Measurements from ENCODE around the gene NR6A1.

Gene NR6A1

DNA sequence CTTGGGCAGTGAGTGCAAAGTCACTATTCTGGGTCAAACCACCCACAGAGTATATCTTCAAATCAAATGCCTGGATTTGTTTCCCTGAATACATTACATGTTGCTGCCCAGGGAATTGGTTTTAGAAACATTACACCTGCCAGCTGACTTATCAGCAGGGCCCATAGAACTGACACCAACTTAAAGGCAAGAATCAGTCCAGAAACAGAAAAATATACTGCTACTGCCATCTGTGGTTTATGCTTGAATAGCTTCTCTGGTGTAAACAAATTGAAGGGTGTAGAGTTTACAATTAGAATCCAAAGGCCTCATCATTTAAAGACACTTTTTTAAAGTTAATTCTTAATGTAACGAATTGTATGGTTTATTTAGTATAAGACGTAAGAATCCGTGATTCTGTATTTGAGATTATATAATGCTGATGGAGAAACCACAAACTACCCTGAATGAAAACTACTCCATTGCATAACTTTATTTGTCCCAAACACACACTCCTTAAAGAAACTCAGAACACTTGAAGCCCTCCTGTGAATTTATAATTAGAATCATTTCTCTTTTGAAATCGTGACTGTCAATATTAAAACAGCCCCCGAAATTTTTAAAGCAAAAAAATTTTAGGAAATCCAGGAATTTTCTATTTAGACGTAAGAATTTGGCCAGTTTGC is 6.2 kb downstream of the NR6A1 start:
- Histone ChIP-seq H3K27me3 (ENCODE audit: control insufficient read depth, insufficient read depth, low read length) (peaks cover 38% of the 10 kb centered on the region), H3K4me3 (ENCODE audit: low read depth, low read length) (peak overlapping the region; percentile 28), H3K4me1 (ENCODE audit: control insufficient read depth, insufficient read depth, low read length) (peaks cover 89% of the 10 kb centered on the region), H3K36me3 (ENCODE audit: control insufficient read depth, insufficient read depth, low read length) (no peaks in the 10 kb centered on the region), H3K27ac (ENCODE audit: low read depth, low read length) (peak overlapping the region; percentile 86), H3K9ac (ENCODE audit: low read depth, low read length) (no peak overlapping the region), H3K9me3 (ENCODE audit: control insufficient read depth, insufficient read depth, low read length) (no peaks in the 10 kb centered on the region)

DNA sequence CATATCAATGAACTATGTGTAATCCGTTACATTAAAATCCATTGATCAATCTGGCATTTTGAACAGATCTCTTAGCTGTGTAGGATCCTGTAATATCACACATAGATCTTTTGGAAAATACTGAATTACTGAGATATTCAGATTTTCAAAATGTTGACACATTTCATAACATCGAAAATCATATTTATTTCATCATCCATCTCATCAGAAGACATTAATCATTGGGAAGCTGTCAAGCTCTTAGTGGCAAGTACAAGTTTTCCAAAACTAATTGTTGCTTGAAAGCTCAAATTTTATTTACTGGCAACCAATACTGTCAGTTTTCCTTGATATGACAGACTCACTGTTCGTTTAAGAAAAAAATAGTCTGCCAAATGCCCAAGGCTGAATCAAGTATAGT is 8.5 kb downstream of the NR6A1 start:
- no peaks in the 10 kb centered on the region for H3K36me3 ChIP-seq (ENCODE audit: control insufficient read depth, insufficient read depth, low read length)
- H3K4me3 ChIP-seq (ENCODE audit: low read depth, low read length) = no peak overlapping the region; the same call in 1 of the 2 replicates
- no peaks in the 10 kb centered on the region for H3K9me3 ChIP-seq (ENCODE audit: control insufficient read depth, insufficient read depth, low read length)
- peaks cover 90% of the 10 kb centered on the region for H3K4me1 ChIP-seq (ENCODE audit: control insufficient read depth, insufficient read depth, low read length)
- no peak overlapping the region for H3K9ac ChIP-seq (ENCODE audit: low read depth, low read length)
- H3K27ac ChIP-seq (ENCODE audit: low read depth, low read length) = peak overlapping the region; percentile 96
- H3K27me3 ChIP-seq (ENCODE audit: control insufficient read depth, insufficient read depth, low read length) = peaks cover 18% of the 10 kb centered on the region

DNA sequence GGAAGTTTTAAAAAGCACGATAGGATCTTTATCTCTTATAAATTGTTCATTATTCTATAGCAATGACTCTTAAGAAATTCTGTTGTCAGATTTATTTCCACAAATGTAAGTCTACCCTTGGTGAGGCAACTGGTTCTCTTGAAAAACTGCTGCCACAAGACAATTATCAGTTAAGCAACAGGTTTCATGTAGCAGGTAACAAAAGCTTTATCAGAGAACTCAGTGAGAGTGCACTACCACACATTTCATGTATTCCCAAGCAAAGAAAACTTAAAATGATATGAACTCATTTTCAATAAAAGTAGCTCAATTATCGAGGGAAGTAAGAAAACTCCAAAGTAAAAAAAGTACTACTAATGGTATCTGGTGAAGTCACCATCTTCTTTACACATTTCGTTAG is 9.4 kb downstream of the NR6A1 start:
- Histone ChIP-seq H3K4me1 (ENCODE audit: control insufficient read depth, insufficient read depth, low read length) (peaks cover 90% of the 10 kb centered on the region), H3K27me3 (ENCODE audit: control insufficient read depth, insufficient read depth, low read length) (peaks cover 9% of the 10 kb centered on the region), H3K27ac (ENCODE audit: low read depth, low read length) (peak overlapping the region; percentile 96), H3K36me3 (ENCODE audit: control insufficient read depth, insufficient read depth, low read length) (no peaks in the 10 kb centered on the region), H3K9me3 (ENCODE audit: control insufficient read depth, insufficient read depth, low read length) (no peaks in the 10 kb centered on the region), H3K9ac (ENCODE audit: low read depth, low read length) (no peak overlapping the region), H3K4me3 (ENCODE audit: low read depth, low read length) (peak overlapping the region; percentile 50)

DNA sequence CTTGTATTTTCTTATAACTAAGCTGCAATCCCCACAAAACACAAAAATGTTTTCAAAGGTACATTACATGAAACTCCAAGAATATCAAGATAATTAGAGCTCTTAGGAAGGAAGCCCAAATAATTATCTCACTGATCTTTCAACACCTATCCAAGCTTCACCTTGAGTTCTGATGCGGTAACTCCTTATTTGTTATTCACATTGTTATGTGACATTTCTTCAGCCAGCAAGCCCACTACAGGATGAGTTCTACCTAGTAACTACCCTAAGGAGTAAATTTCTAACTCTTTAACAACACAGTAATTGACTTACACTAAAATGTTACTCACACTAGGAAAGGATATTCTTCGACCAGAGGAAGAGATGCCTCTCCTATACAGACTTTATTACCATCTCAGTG is 9.9 kb downstream of the NR6A1 start:
- Histone ChIP-seq H3K4me1 (ENCODE audit: control insufficient read depth, insufficient read depth, low read length) (peaks cover 90% of the 10 kb centered on the region), H3K27ac (ENCODE audit: low read depth, low read length) (peak overlapping the region; percentile 96)

DNA sequence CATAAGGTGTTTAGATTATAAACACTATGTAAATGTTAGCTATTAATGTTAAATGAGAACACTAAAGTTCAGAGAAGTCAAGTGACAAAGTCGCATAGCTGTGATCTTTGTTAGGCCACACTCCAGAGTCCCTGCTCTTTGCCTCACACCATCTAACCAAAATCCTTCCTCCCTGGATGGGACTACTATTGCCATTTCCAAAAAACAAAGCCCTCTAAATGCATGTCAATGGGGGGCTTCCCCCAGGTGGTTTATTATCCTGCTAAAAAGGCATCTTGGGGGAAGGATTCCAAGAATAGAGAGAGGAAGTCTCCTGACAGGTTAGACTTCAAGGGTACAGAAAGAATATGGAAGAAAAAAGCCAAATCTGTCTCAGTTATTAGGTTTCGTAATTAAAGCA is 10.4 kb downstream of the NR6A1 start:
- Histone ChIP-seq H3K9ac (ENCODE audit: low read depth, low read length) (peak overlapping the region; percentile 41; the same call in 1 of the 2 replicates), H3K4me3 (ENCODE audit: low read depth, low read length) (peak overlapping the region; percentile 50), H3K27me3 (ENCODE audit: control insufficient read depth, insufficient read depth, low read length) (no peaks in the 10 kb centered on the region), H3K9me3 (ENCODE audit: control insufficient read depth, insufficient read depth, low read length) (no peaks in the 10 kb centered on the region), H3K36me3 (ENCODE audit: control insufficient read depth, insufficient read depth, low read length) (no peaks in the 10 kb centered on the region), H3K27ac (ENCODE audit: low read depth, low read length) (peak overlapping the region; percentile 96), H3K4me1 (ENCODE audit: control insufficient read depth, insufficient read depth, low read length) (peaks cover 90% of the 10 kb centered on the region)

More for the DNA sequence above, 9.9 kb downstream of the NR6A1 start:
- H3K36me3 ChIP-seq (ENCODE audit: control insufficient read depth, insufficient read depth, low read length) = no peaks in the 10 kb centered on the region
- no peaks in the 10 kb centered on the region for H3K9me3 ChIP-seq (ENCODE audit: control insufficient read depth, insufficient read depth, low read length)
- no peak overlapping the region for H3K9ac ChIP-seq (ENCODE audit: low read depth, low read length)
- peak overlapping the region; percentile 50 for H3K4me3 ChIP-seq (ENCODE audit: low read depth, low read length)
- peaks cover 4% of the 10 kb centered on the region; the same call in 1 of the 2 replicates for H3K27me3 ChIP-seq (ENCODE audit: control insufficient read depth, insufficient read depth, low read length)

DNA sequence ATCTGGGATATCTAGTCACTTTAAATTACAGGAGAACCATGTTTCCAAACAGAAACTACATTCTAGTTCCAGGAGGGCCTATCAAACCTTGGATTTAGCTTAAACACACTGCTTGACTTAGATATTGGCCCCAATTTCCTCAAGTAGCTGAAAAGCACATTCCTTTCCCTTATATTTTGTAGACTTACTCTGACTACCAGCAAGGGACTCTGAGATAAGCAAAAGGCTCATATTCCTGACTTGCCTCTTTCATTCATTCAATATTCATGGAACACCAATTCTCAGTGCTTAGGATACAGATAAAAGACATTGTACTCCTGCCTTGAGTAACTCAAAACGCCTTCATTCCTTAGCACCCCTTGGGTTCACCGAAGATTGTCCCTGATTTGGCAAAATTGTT is 11.8 kb downstream of the NR6A1 start:
- Histone ChIP-seq H3K9me3 (ENCODE audit: control insufficient read depth, insufficient read depth, low read length) (no peaks in the 10 kb centered on the region), H3K4me3 (ENCODE audit: low read depth, low read length) (no peak overlapping the region), H3K27ac (ENCODE audit: low read depth, low read length) (peak overlapping the region; percentile 96), H3K9ac (ENCODE audit: low read depth, low read length) (no peak overlapping the region), H3K27me3 (ENCODE audit: control insufficient read depth, insufficient read depth, low read length) (no peaks in the 10 kb centered on the region), H3K36me3 (ENCODE audit: control insufficient read depth, insufficient read depth, low read length) (no peaks in the 10 kb centered on the region), H3K4me1 (ENCODE audit: control insufficient read depth, insufficient read depth, low read length) (peaks cover 90% of the 10 kb centered on the region)

DNA sequence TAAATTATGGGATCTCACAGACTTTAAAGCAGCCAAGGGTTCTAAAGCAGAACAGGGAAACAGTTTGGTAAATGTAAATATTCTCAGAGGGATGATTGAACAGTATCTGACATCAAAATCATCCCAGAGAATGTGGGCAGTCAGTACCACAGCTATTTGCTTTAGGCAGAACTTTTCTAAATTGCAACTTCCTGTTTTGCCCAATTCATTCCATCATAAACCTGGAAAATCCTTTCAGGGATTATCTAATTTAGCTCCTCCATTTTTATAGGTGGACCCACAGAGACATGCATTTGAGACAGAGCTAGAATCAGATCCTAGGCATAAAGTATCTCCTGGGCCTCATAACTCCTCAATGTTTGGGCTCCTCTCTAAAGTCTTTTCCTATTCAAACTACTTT is 12.4 kb downstream of the NR6A1 start:
- H3K9ac ChIP-seq (ENCODE audit: low read depth, low read length) = no peak overlapping the region

DNA sequence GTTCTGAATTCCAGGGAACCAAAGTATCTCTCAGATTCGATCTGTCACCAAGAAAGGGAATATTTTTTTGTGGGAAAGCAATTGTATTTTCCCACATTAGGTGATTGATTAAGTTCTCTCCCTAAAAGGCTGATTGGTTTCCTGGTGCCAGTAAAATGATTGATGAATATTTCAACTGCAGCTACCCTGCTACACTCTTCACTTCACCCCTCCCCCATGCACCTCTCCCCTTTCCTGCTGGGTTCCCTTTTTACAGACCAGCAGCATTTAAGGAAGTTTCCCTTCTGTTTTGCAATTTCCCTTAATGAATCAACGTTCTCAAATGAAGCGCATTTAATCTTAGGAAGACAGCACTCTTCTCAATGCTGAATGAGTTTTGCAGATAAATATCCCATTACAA is 13.1 kb downstream of the NR6A1 start:
- Histone ChIP-seq H3K4me3 (ENCODE audit: low read depth, low read length) (peak overlapping the region; percentile 53), H3K9me3 (ENCODE audit: control insufficient read depth, insufficient read depth, low read length) (no peaks in the 10 kb centered on the region), H3K4me1 (ENCODE audit: control insufficient read depth, insufficient read depth, low read length) (peaks cover 93% of the 10 kb centered on the region), H3K9ac (ENCODE audit: low read depth, low read length) (peak overlapping the region; percentile 45; the same call in 1 of the 2 replicates), H3K27me3 (ENCODE audit: control insufficient read depth, insufficient read depth, low read length) (no peaks in the 10 kb centered on the region), H3K36me3 (ENCODE audit: control insufficient read depth, insufficient read depth, low read length) (no peaks in the 10 kb centered on the region), H3K27ac (ENCODE audit: low read depth, low read length) (peak overlapping the region; percentile 96)

More for the DNA sequence above, 12.4 kb downstream of the NR6A1 start:
- H3K36me3 ChIP-seq (ENCODE audit: control insufficient read depth, insufficient read depth, low read length) = no peaks in the 10 kb centered on the region
- H3K4me1 ChIP-seq (ENCODE audit: control insufficient read depth, insufficient read depth, low read length) = peaks cover 93% of the 10 kb centered on the region
- H3K27me3 ChIP-seq (ENCODE audit: control insufficient read depth, insufficient read depth, low read length) = no peaks in the 10 kb centered on the region
- peak overlapping the region; percentile 53 for H3K4me3 ChIP-seq (ENCODE audit: low read depth, low read length)
- no peaks in the 10 kb centered on the region for H3K9me3 ChIP-seq (ENCODE audit: control insufficient read depth, insufficient read depth, low read length)
- H3K27ac ChIP-seq (ENCODE audit: low read depth, low read length) = peak overlapping the region; percentile 96

DNA sequence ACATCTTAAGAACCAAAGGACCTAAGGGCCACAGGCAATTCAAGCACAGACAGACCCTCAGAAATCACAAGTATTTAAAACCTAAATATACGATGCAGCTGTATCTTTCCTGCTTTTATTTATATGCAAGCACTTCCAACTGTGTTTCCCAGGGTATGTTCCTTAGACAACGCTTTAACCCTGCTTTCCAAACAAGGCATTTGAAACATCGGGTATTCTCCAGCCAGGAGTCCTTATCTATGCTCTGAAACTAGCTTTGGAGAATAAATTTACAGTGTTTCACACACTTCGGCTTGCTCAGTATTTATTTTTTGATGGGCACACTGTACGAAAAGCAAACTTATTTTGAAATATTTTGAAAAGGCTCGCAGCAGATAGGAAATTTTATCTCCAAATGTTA is 13.5 kb downstream of the NR6A1 start:
- Histone ChIP-seq H3K27me3 (ENCODE audit: control insufficient read depth, insufficient read depth, low read length) (no peaks in the 10 kb centered on the region), H3K4me1 (ENCODE audit: control insufficient read depth, insufficient read depth, low read length) (peaks cover 93% of the 10 kb centered on the region), H3K9me3 (ENCODE audit: control insufficient read depth, insufficient read depth, low read length) (no peaks in the 10 kb centered on the region), H3K9ac (ENCODE audit: low read depth, low read length) (peak overlapping the region; percentile 45; the same call in 1 of the 2 replicates), H3K4me3 (ENCODE audit: low read depth, low read length) (peak overlapping the region; percentile 53), H3K36me3 (ENCODE audit: control insufficient read depth, insufficient read depth, low read length) (no peaks in the 10 kb centered on the region), H3K27ac (ENCODE audit: low read depth, low read length) (peak overlapping the region; percentile 96)

DNA sequence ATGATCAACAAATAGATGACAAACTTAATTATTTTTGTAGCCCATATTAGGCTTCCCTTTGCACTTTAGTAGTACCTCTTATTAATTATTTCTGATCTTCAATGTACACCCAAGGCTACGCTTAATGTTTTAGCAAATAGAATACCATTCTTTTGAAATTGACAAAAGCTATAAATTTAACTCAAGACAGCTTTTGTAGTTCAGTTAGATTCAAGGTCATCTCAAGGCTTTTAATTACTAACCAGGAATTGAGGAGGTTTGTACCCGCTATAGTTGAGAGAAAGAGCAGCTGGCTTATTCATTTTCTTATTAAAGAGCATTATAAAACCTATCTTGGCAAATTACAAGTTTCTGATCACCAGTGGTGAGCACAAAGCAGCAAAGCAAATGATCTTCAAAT is 15.1 kb downstream of the NR6A1 start:
- Histone ChIP-seq H3K4me3 (ENCODE audit: low read depth, low read length) (no peak overlapping the region), H3K9ac (ENCODE audit: low read depth, low read length) (no peak overlapping the region), H3K27ac (ENCODE audit: low read depth, low read length) (peak overlapping the region; percentile 96), H3K9me3 (ENCODE audit: control insufficient read depth, insufficient read depth, low read length) (no peaks in the 10 kb centered on the region), H3K4me1 (ENCODE audit: control insufficient read depth, insufficient read depth, low read length) (peaks cover 81% of the 10 kb centered on the region), H3K36me3 (ENCODE audit: control insufficient read depth, insufficient read depth, low read length) (no peaks in the 10 kb centered on the region), H3K27me3 (ENCODE audit: control insufficient read depth, insufficient read depth, low read length) (no peaks in the 10 kb centered on the region)

DNA sequence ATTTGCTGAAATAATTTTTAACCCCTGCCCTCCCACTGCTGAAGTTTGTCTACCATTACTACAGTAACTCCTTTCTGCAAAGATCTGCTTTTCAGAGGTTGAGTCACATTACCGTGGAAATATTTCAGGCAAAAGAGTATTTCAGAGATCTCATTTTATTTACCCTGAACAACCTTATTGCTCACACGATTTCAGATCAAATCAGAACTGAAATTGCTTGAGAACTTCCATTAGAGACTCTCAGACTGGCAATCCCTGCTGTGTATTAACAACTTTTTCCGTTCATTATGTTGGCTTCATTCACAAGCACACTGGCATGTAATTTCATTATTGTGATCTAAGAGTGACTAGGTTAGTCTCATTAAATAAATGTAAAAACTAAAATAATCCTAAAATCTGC is 16.1 kb downstream of the NR6A1 start:
- Histone ChIP-seq H3K27ac (ENCODE audit: low read depth, low read length) (peak overlapping the region; percentile 96), H3K4me1 (ENCODE audit: control insufficient read depth, insufficient read depth, low read length) (peaks cover 76% of the 10 kb centered on the region), H3K27me3 (ENCODE audit: control insufficient read depth, insufficient read depth, low read length) (no peaks in the 10 kb centered on the region), H3K36me3 (ENCODE audit: control insufficient read depth, insufficient read depth, low read length) (no peaks in the 10 kb centered on the region), H3K9me3 (ENCODE audit: control insufficient read depth, insufficient read depth, low read length) (no peaks in the 10 kb centered on the region), H3K9ac (ENCODE audit: low read depth, low read length) (no peak overlapping the region), H3K4me3 (ENCODE audit: low read depth, low read length) (no peak overlapping the region)

All from HUES48 (cell line).